Prostate gland (tissue), 2 donors: Measurements from ENCODE around the gene MALAT1.
A peak's percentile ranks its signal among the peaks of the same experiment; 100 is the strongest.

Source experiments
- CTCF ChIP-seq, 4 experiments: fragments of 200-600 bp in 2 of 4; fragments of 450-650 bp in 2 of 4; sonication (generic) in 2 of 4; IDR thresholded peaks; 1 replicate in 3 of 4; 2 replicates in 1 of 4; pipeline ENCODE4 v1.5.1; 2016 to 2019; ENCODE audit warnings: antibody characterized with exemption in 4 of 4, mild to moderate bottlenecking in 2 of 4, moderate library complexity in 2 of 4
- POLR2A ChIP-seq: fragments of 450-650 bp; IDR thresholded peaks from one replicate; pipeline ENCODE4 v1.6.1; 2016; ENCODE audit warnings: antibody characterized with exemption, mild to moderate bottlenecking

GRCh38 chr11:65479184-65480145, 19.4 kb upstream of the MALAT1 start:
- peak in 1 of 4 experiments; percentile 31 for TF ChIP-seq CTCF (IDR thresholded peaks at IDR 0.05)
- no peak for TF ChIP-seq POLR2A
